Retinal pigment epithelial cell (primary cell): Measurements from ENCODE around the gene TMEM97.
A peak's percentile ranks its signal among the peaks of the same experiment; 100 is the strongest.
"Not testable (repeated sequence)": the region's sequence is repeated elsewhere in the genome, so short reads cannot be mapped to it uniquely, and the experiment has no call there.

Experiments
- DNase-seq: peaks from one replicate; pipeline ENCODE4 v3.0.0-alpha.2; 2010; ENCODE audit warnings: low read depth
- H3K4me3 ChIP-seq: 2 replicates; pipeline ENCODE4 v1.5.1; 2011; ENCODE audit warnings: mild to moderate bottlenecking, low read length, control low read depth, moderate library complexity
- CTCF ChIP-seq: conservative IDR thresholded peaks from 2 replicates; pipeline ENCODE4 v1.5.1; 2011; ENCODE audit warnings: low read depth, low read length, control low read depth, inconsistent platforms

Gene TMEM97

GRCh38 chr17:28276011-28276410 lies 43.0 kb upstream of the TMEM97 start:
- TF ChIP-seq CTCF = no peak
- DNase-seq = no peak
- H3K4me3 ChIP-seq = no peak overlapping the region

- H3K4me3 ChIP-seq = no peak overlapping the region
- TF ChIP-seq CTCF = no peak
- no peak for DNase-seq
Observed at GRCh38 chr17:28279411-28279810, 39.6 kb upstream of the TMEM97 start.

- no peak for TF ChIP-seq CTCF
- DNase-seq = no peak
- no peak overlapping the region for H3K4me3 ChIP-seq
Observed at GRCh38 chr17:28280826-28281225, 38.2 kb upstream of the TMEM97 start.

GRCh38 chr17:28282596-28282995 lies 36.4 kb upstream of the TMEM97 start:
- no peak overlapping the region for H3K4me3 ChIP-seq
- DNase-seq = peak; percentile 24
- TF ChIP-seq CTCF = no peak

GRCh38 chr17:28285965-28286364 lies 33.0 kb upstream of the TMEM97 start:
- H3K4me3 ChIP-seq = no peak overlapping the region
- no peak for TF ChIP-seq CTCF
- no peak for DNase-seq

- DNase-seq = no peak
- H3K4me3 ChIP-seq = no peak overlapping the region
- no peak for TF ChIP-seq CTCF
Observed at GRCh38 chr17:28290703-28291102, 28.3 kb upstream of the TMEM97 start.

GRCh38 chr17:28291780-28292330 lies 27.1 kb upstream of the TMEM97 start:
- no peak for DNase-seq

GRCh38 chr17:28292878-28293277 lies 26.1 kb upstream of the TMEM97 start:
- H3K4me3 ChIP-seq, DNase-seq: not testable (repeated sequence)

More at GRCh38 chr17:28291780-28292330, 27.1 kb upstream of the TMEM97 start:
- no peak overlapping the region for H3K4me3 ChIP-seq
- TF ChIP-seq CTCF = no peak
